T-helper 22 cell (primary cell): ENCODE results near the gene TOR1B.

Experiments
- DNase-seq: peaks from one replicate; pipeline ENCODE4 v3.0.0-alpha.2; 2020; ENCODE audit warnings: low read depth

Gene TOR1B

DNA sequence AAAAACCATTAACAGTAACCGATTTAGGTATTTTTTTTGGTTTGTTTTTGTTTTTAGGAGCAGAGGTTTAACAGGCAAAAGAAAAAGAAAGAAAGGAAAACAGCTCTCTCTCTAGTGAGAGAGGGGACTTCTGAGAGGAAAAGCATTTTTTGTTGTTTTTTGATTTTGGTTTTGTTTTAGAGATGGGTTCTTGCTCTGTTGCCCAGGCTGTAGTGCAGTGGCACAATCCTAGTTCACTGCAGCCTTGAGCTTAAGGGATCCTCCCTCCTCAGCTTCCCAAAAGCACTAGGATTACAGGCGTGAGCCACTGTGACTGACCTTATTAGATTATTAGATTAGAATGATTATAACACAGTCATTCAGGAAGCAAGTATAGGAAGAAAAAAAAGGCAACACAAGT lies 42.4 kb downstream of the TOR1B start:
- DNase-seq, result no peak

DNA sequence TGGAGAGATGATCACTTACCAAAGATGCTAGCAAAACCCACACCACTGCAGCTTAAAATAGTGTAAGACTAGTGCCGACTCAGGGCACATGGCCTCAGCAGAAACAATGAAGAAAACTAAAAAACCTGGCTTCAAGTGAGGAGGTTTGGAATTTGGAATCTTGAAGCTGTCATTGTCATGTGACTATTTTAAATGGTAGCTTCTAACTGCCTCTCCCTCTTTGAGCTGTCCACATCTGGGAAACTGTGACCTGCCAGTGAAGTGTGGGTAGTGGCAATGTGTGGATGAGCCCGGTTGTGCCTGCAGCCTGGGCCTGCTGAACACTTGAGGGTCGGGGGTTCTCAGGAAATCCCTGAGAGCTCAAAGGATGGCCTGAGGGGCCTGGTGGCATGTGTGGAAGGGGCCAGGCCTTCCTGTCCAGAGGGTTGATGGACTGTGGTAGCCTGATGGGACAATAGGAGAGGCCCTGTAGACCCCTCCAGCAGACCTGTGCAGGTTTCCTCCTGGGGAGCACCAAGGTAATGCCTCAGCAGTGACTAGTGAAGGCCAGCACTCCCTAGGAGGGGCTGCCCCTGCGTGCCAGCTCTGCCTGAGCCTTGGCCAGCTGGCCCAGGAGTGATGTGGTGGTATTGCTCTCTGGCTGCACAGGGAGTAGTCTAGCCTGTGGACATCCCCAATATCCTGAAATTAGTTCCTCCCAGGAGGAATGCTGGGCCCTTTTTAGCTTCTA lies 45.9 kb downstream of the TOR1B start:
- DNase-seq, result no peak

DNA sequence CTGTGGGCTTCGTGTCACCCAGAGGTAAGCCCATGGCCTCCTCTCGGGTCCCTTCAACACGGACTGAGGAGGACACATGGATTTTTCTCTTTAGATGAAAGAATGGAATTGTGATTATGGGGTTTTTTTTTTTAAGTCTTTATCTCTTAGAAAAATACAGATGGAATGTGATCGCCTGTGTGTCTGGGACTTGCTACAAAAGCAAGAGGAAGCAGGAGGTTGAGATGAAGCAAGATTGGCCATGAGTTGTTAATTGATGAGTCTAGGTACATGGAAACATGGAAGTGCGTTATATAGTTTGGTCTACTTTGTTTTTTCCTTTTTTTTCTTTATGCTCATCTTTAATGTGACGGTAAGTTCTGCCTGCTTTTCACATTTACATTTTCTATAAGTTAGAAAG lies 46.9 kb downstream of the TOR1B start:
- DNase-seq, result no peak

DNA sequence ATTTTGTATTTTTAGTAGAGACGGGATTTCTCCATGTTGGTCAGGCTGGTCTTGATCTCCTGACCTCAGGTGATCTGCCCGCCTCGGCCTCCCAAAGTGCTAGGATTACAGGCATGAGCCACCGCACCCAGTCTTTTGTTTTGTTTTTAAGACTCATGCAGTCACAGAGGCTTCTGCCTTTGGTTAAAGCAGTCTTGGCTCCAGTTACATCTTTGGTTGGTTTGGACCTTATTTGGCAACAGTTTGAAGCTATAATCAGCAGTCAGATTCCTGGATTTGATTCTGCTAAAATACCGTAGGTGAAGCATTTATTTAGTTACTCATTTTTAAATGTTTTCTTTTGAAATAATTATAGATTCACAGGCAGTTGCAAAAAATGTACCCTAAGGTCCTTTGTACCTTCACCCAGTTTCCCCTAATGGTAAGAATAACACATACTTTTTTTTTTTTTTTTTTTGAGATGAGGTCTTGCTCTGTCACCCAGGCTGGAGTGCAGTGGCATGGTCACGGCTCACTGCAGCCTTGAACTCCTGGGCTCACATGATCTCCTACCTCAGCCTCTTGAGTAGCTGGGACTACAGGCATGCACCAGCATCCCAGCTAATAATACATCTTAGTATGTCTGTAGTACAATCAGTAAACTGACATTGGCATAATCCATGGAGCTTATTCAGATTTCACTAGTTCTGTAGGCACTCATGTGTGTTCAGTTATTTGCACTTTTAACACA lies 48.0 kb downstream of the TOR1B start:
- no peak for DNase-seq

GRCh38 chr9:129851821-129852220 lies 48.8 kb downstream of the TOR1B start:
- DNase-seq, result no peak

DNA sequence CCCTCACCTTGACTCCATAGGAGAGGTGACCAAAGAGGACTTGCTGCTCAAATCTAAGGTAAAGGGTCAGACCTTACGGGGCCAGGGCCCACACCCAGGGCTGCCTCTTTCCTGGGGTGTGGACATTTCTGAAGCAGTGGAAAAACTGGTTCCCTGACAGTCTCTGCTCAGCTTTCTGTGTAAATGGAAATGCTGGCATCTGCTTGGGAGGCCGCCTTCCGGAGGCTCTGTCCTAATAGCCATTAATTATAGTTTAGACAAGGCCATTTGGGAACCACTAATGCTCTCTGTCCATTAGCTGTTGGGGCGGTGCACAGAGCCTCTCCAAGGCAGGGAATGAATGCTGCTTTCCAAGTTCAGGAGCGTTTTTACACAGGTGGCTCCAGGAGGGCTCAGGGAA lies 49.6 kb downstream of the TOR1B start:
- no peak for DNase-seq

- no peak for DNase-seq
Measured at GRCh38 chr9:129853614-129854013, 50.6 kb downstream of the TOR1B start.

DNA sequence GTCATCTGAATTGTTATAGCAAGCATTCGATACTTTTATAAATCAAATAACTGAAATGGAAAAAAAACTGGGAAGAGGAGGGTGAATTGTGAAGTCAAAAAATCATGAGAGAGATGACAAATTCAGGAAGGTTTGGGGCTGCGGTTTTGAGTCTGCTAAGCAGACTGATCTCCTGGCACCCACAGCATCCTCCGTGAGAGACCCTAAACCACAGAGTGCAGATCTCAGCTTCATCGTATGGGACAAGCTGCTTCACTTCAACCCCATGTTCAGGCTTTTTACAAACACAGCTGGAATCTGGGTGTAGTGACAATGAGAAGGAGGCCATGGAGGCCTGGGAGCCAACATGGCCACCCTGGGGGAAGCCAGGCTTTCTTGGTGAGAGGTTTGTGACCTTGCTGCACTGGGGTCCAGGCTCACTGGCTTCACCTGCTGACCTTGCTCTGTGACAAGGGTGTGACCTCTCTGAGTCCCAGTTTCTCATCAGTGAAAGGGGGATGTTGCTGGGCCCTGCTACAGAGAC lies 51.7 kb downstream of the TOR1B start:
- no peak for DNase-seq

- no peak for DNase-seq
Measured at GRCh38 chr9:129857207-129857606, 54.2 kb downstream of the TOR1B start.

GRCh38 chr9:129858167-129858962 lies 55.4 kb downstream of the TOR1B start:
- no peak for DNase-seq
